K562 (cell line): Measurements from ENCODE around the gene GALM.

Experiments
- CEBPB ChIP-seq: fragments of 450-650 bp; IDR thresholded peaks from 2 replicates; pipeline ENCODE4 v1.6.1; 2016; ENCODE audit warnings: missing genetic modification characterization, missing compliant biosample characterization
- E2F4 ChIP-seq: sonication (generic); formaldehyde crosslinking; IDR thresholded peaks from 2 replicates; pipeline ENCODE4 v1.8.0; 2022; ENCODE audit warnings: mild to moderate bottlenecking, low read depth, missing genetic modification reagents
- ELK1 ChIP-seq: sonication (generic); formaldehyde crosslinking; IDR thresholded peaks from 2 replicates; pipeline ENCODE4 v1.8.1; 2022; ENCODE audit warnings: missing genetic modification reagents
- POLR2A ChIP-seq: fragments of 450-650 bp; conservative IDR thresholded peaks from 2 replicates; pipeline ENCODE4 v1.6.1; 2016
- POLR2AphosphoS5 ChIP-seq: IDR thresholded peaks from 2 replicates; pipeline ENCODE4 v1.6.1; 2011; ENCODE audit warnings: mild to moderate bottlenecking, low read depth, low read length, moderate library complexity; ENCODE audit not compliant: control insufficient read depth, insufficient read depth
- TGIF2 ChIP-seq: sonication (generic); formaldehyde crosslinking; IDR thresholded peaks from 2 replicates; pipeline ENCODE4 v1.8.1; 2022; ENCODE audit warnings: mild to moderate bottlenecking, missing genetic modification reagents, moderate library complexity
- ZNF133 ChIP-seq: fragments of 250-450 bp; sonication (Bioruptor Pico); IDR thresholded peaks from 2 replicates; pipeline ENCODE4 v1.4.0; 2020; ENCODE audit warnings: mild to moderate bottlenecking
- ZNF212 ChIP-seq: fragments of 450-650 bp; formaldehyde crosslinking; IDR thresholded peaks from 2 replicates; pipeline ENCODE4 v1.4.0; 2020; ENCODE audit warnings: mild to moderate bottlenecking
- TF ChIP-seq, protein P1 (sequence below): fragments of 250-450 bp; sonication (Bioruptor Pico); IDR thresholded peaks from 2 replicates; pipeline ENCODE4 v1.5.0; 2020; ENCODE audit warnings: mild to moderate bottlenecking

GRCh38 chr2:38765551-38765950 lies 99.6 kb downstream of the GALM start:
- no peak for TF ChIP-seq POLR2A
- TF ChIP-seq, protein P1, sequence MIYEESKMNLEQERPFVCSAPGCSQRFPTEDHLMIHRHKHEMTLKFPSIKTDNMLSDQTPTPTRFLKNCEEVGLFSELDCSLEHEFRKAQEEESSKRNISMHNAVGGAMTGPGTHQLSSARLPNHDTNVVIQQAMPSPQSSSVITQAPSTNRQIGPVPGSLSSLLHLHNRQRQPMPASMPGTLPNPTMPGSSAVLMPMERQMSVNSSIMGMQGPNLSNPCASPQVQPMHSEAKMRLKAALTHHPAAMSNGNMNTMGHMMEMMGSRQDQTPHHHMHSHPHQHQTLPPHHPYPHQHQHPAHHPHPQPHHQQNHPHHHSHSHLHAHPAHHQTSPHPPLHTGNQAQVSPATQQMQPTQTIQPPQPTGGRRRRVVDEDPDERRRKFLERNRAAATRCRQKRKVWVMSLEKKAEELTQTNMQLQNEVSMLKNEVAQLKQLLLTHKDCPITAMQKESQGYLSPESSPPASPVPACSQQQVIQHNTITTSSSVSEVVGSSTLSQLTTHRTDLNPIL (CRISPR knock-in tag): no peak
- TF ChIP-seq POLR2AphosphoS5: no peak
- no peak for TF ChIP-seq CEBPB
- TF ChIP-seq TGIF2 (CRISPR knock-in tag): no peak
- no peak for TF ChIP-seq ELK1 (CRISPR knock-in tag)
- TF ChIP-seq E2F4: no peak
- TF ChIP-seq ZNF212: no peak
- TF ChIP-seq ZNF133: no peak
